Fibroblast of villous mesenchyme (primary cell): Measurements from ENCODE around the gene SIRT1. TPM values are rescaled to one million over a fixed set of nuclear protein-coding genes. Genes with fewer than 3 reads are reported as not detected.

ENCODE experiments used
- DNase-seq: peaks from one replicate; pipeline ENCODE4 v3.0.0-alpha.2; 2010; ENCODE audit warnings: low read depth
- H3K4me3 ChIP-seq: 2 replicates; pipeline ENCODE4 v1.5.1; 2011; ENCODE audit warnings: low read depth, mild to moderate bottlenecking, low read length
- CTCF ChIP-seq: IDR thresholded peaks from 2 replicates; pipeline ENCODE4 v1.5.1; 2012; ENCODE audit warnings: low read depth, mild to moderate bottlenecking, low read length; ENCODE audit not compliant: insufficient read depth
- total RNA-seq: library from RNA; depleted of rRNA; stranded (reverse); fragments of >200 nt; gene quantifications from 2 replicates; pipeline ENCODE4 v1.2.3, GENCODE V29; 2012

Gene SIRT1
- total RNA-seq, 1 donor: 17.7 TPM

GRCh38 chr10:67914777-67915340 lies 30.4 kb downstream of the SIRT1 start:
- no peak for TF ChIP-seq CTCF
- DNase-seq: no peak
- no peak overlapping the region for H3K4me3 ChIP-seq

- TF ChIP-seq CTCF: no peak
- no peak overlapping the region for H3K4me3 ChIP-seq
- DNase-seq: no peak
Observed at GRCh38 chr10:67917169-67917568, 32.7 kb downstream of the SIRT1 start.

- no peak for DNase-seq
- no peak overlapping the region for H3K4me3 ChIP-seq
- TF ChIP-seq CTCF: no peak
Observed at GRCh38 chr10:67917679-67918078, 33.2 kb downstream of the SIRT1 start.

GRCh38 chr10:67921065-67921464 lies 36.6 kb downstream of the SIRT1 start:
- no peak overlapping the region for H3K4me3 ChIP-seq
- no peak for TF ChIP-seq CTCF
- no peak for DNase-seq

- no peak overlapping the region for H3K4me3 ChIP-seq
- no peak for DNase-seq
- TF ChIP-seq CTCF: no peak
Observed at GRCh38 chr10:67923551-67923950, 39.1 kb downstream of the SIRT1 start.

- DNase-seq: no peak
- H3K4me3 ChIP-seq: no peak overlapping the region
- TF ChIP-seq CTCF: no peak
Observed at GRCh38 chr10:67924136-67924535, 39.7 kb downstream of the SIRT1 start.

- H3K4me3 ChIP-seq: no peak overlapping the region
- DNase-seq: no peak
- no peak for TF ChIP-seq CTCF
Observed at GRCh38 chr10:67925449-67926005, 41.1 kb downstream of the SIRT1 start.
